GM23338 (cell line): ENCODE measurements around the gene LAYN. TPM values are rescaled to one million over a fixed set of nuclear protein-coding genes. Genes with fewer than 3 reads are reported as not detected.

Source experiments
- ATAC-seq: fragments of 200-7000 bp; cut with Tn5 transposase; 3 replicates; pipeline ENCODE4 v1.9.1; 2020
- DNase-seq: peaks from one replicate; pipeline ENCODE4 v3.0.0-alpha.2; 2015; ENCODE audit warnings: low spot score
- H2AFZ ChIP-seq: fragments of 200-600 bp; sonication (generic); 2 replicates; pipeline ENCODE4 v1.8.0; 2016; ENCODE audit warnings: antibody characterized with exemption, mild to moderate bottlenecking, moderate library complexity
- H3F3A ChIP-seq: fragments of 200-600 bp; sonication (generic); replicated peaks from 2 replicates; pipeline ENCODE4 v1.8.0; 2017; ENCODE audit warnings: antibody characterized with exemption, mixed run types, low read depth
- H3K27ac ChIP-seq: fragments of 200-600 bp; sonication (generic); 2 replicates; pipeline ENCODE4 v1.6.1; 2016; ENCODE audit warnings: low read depth
- H3K27me3 ChIP-seq: fragments of 200-600 bp; sonication (generic); 2 replicates; pipeline ENCODE4 v1.8.0; 2016; ENCODE audit warnings: mild to moderate bottlenecking, mixed run types, moderate library complexity; ENCODE audit not compliant: insufficient read depth
- H3K36me3 ChIP-seq: fragments of 200-600 bp; sonication (generic); 2 replicates; pipeline ENCODE4 v1.8.0; 2016; ENCODE audit warnings: mild to moderate bottlenecking; ENCODE audit not compliant: insufficient read depth
- H3K4me1 ChIP-seq: fragments of 200-600 bp; sonication (generic); 2 replicates; pipeline ENCODE4 v1.8.0; 2016; ENCODE audit warnings: mild to moderate bottlenecking, moderate library complexity; ENCODE audit not compliant: insufficient read depth
- H3K4me2 ChIP-seq: fragments of 200-600 bp; sonication (generic); 2 replicates; pipeline ENCODE4 v1.7.1; 2017; ENCODE audit warnings: mixed run types
- H3K4me3 ChIP-seq: fragments of 200-600 bp; sonication (generic); 2 replicates; pipeline ENCODE4 v1.6.1; 2016; ENCODE audit warnings: mixed run types
- H3K79me2 ChIP-seq: fragments of 200-600 bp; sonication (generic); replicated peaks from 2 replicates; pipeline ENCODE4 v1.8.0; 2017; ENCODE audit warnings: mild to moderate bottlenecking; ENCODE audit not compliant: insufficient read depth
- H3K9me2 ChIP-seq: fragments of 200-600 bp; sonication (generic); 2 replicates; pipeline ENCODE4 v1.8.0; 2017; ENCODE audit not compliant: insufficient read depth
- H4K20me1 ChIP-seq: fragments of 200-600 bp; sonication (generic); replicated peaks from 2 replicates; pipeline ENCODE4 v1.8.0; 2017; ENCODE audit warnings: mild to moderate bottlenecking; ENCODE audit not compliant: insufficient read depth
- H3K27ac Mint-ChIP-seq: 2 replicates; pipeline ENCODE4 v1.8.0; 2020; ENCODE audit warnings: inconsistent platforms, mild to moderate bottlenecking, moderate library complexity, mixed read lengths
- H3K27me3 Mint-ChIP-seq: 3 replicates; pipeline ENCODE4 v1.8.0; 2022; ENCODE audit warnings: low read depth, mild to moderate bottlenecking, moderate library complexity, mixed read lengths, inconsistent platforms; ENCODE audit not compliant: insufficient read depth, poor library complexity
- H3K36me3 Mint-ChIP-seq: 3 replicates; pipeline ENCODE4 v1.8.0; 2021; ENCODE audit warnings: low read depth, mild to moderate bottlenecking, inconsistent platforms, moderate library complexity, mixed read lengths
- H3K4me1 Mint-ChIP-seq: 3 replicates; pipeline ENCODE4 v1.8.0; 2020; ENCODE audit warnings: mild to moderate bottlenecking, inconsistent platforms, mixed read lengths
- H3K4me3 Mint-ChIP-seq: 3 replicates; pipeline ENCODE4 v1.8.0; 2021; ENCODE audit warnings: moderate library complexity, mild to moderate bottlenecking, inconsistent platforms, mixed read lengths
- H3K9me3 Mint-ChIP-seq: 3 replicates; pipeline ENCODE4 v1.8.0; 2020; ENCODE audit warnings: moderate library complexity, mild to moderate bottlenecking, inconsistent platforms, mixed read lengths
- CREB1 ChIP-seq: fragments of 250-450 bp; sonication (Bioruptor Pico); IDR thresholded peaks from 2 replicates; pipeline ENCODE4 v1.5.0; 2020; ENCODE audit warnings: low read depth, mild to moderate bottlenecking, moderate library complexity
- EZH2 ChIP-seq: fragments of 200-600 bp; sonication (generic); IDR thresholded peaks from one replicate; pipeline ENCODE4 v1.8.0; 2017; ENCODE audit warnings: antibody characterized with exemption, mild to moderate bottlenecking, low read depth; ENCODE audit not compliant: unreplicated experiment
- EZH2phosphoT487 ChIP-seq: fragments of 200-600 bp; sonication (generic); IDR thresholded peaks from one replicate; pipeline ENCODE4 v1.8.1; 2018; ENCODE audit warnings: antibody characterized with exemption; ENCODE audit not compliant: unreplicated experiment
- JUNB ChIP-seq: IDR thresholded peaks from one replicate; pipeline ENCODE4 v1.6.1; 2016; ENCODE audit warnings: antibody characterized with exemption; ENCODE audit not compliant: unreplicated experiment
- NANOG ChIP-seq: IDR thresholded peaks from 2 replicates; pipeline ENCODE4 v1.6.1; 2016; ENCODE audit warnings: antibody characterized with exemption, borderline replicate concordance
- POLR2AphosphoS5 ChIP-seq: IDR thresholded peaks from 2 replicates; pipeline ENCODE4 v1.6.1; 2016; ENCODE audit warnings: antibody characterized with exemption, low read depth
- STAT1 ChIP-seq: IDR thresholded peaks from one replicate; pipeline ENCODE4 v1.6.1; 2016; ENCODE audit warnings: antibody characterized with exemption; ENCODE audit not compliant: unreplicated experiment
- ZNF114 ChIP-seq: fragments of 250-450 bp; sonication (Bioruptor Pico); IDR thresholded peaks from 2 replicates; pipeline ENCODE4 v1.5.0; 2020; ENCODE audit warnings: mild to moderate bottlenecking, moderate library complexity
- ZNF331 ChIP-seq: fragments of 250-450 bp; sonication (Bioruptor Pico); IDR thresholded peaks from 2 replicates; pipeline ENCODE4 v1.5.0; 2020; ENCODE audit warnings: low read depth, mild to moderate bottlenecking, moderate library complexity
- polyA plus RNA-seq: library from polyadenylated mRNA; unstranded; fragments of >200 nt; fragmentation: Nextera tagmentation; extraction: Ambion mirVana; gene quantifications from 2 replicates; pipeline ENCODE4 v1.2.1, GENCODE V29; 2016
- total RNA-seq: library from RNA; depleted of rRNA; stranded (reverse); fragments of >200 nt; shearing (Covaris generic); gene quantifications from 2 replicates; pipeline ENCODE4 v1.2.3, GENCODE V29; 2014
- TF ChIP-seq, protein P1 (sequence below): fragments of 250-450 bp; sonication (Bioruptor Pico); IDR thresholded peaks from 2 replicates; pipeline ENCODE4 v1.5.0; 2020; ENCODE audit warnings: mild to moderate bottlenecking, moderate library complexity

The LAYN gene
- total and polyA plus RNA-seq, 2 experiments from 2014 or later: 6.8 to 7.9 TPM

- TF ChIP-seq, protein P1, sequence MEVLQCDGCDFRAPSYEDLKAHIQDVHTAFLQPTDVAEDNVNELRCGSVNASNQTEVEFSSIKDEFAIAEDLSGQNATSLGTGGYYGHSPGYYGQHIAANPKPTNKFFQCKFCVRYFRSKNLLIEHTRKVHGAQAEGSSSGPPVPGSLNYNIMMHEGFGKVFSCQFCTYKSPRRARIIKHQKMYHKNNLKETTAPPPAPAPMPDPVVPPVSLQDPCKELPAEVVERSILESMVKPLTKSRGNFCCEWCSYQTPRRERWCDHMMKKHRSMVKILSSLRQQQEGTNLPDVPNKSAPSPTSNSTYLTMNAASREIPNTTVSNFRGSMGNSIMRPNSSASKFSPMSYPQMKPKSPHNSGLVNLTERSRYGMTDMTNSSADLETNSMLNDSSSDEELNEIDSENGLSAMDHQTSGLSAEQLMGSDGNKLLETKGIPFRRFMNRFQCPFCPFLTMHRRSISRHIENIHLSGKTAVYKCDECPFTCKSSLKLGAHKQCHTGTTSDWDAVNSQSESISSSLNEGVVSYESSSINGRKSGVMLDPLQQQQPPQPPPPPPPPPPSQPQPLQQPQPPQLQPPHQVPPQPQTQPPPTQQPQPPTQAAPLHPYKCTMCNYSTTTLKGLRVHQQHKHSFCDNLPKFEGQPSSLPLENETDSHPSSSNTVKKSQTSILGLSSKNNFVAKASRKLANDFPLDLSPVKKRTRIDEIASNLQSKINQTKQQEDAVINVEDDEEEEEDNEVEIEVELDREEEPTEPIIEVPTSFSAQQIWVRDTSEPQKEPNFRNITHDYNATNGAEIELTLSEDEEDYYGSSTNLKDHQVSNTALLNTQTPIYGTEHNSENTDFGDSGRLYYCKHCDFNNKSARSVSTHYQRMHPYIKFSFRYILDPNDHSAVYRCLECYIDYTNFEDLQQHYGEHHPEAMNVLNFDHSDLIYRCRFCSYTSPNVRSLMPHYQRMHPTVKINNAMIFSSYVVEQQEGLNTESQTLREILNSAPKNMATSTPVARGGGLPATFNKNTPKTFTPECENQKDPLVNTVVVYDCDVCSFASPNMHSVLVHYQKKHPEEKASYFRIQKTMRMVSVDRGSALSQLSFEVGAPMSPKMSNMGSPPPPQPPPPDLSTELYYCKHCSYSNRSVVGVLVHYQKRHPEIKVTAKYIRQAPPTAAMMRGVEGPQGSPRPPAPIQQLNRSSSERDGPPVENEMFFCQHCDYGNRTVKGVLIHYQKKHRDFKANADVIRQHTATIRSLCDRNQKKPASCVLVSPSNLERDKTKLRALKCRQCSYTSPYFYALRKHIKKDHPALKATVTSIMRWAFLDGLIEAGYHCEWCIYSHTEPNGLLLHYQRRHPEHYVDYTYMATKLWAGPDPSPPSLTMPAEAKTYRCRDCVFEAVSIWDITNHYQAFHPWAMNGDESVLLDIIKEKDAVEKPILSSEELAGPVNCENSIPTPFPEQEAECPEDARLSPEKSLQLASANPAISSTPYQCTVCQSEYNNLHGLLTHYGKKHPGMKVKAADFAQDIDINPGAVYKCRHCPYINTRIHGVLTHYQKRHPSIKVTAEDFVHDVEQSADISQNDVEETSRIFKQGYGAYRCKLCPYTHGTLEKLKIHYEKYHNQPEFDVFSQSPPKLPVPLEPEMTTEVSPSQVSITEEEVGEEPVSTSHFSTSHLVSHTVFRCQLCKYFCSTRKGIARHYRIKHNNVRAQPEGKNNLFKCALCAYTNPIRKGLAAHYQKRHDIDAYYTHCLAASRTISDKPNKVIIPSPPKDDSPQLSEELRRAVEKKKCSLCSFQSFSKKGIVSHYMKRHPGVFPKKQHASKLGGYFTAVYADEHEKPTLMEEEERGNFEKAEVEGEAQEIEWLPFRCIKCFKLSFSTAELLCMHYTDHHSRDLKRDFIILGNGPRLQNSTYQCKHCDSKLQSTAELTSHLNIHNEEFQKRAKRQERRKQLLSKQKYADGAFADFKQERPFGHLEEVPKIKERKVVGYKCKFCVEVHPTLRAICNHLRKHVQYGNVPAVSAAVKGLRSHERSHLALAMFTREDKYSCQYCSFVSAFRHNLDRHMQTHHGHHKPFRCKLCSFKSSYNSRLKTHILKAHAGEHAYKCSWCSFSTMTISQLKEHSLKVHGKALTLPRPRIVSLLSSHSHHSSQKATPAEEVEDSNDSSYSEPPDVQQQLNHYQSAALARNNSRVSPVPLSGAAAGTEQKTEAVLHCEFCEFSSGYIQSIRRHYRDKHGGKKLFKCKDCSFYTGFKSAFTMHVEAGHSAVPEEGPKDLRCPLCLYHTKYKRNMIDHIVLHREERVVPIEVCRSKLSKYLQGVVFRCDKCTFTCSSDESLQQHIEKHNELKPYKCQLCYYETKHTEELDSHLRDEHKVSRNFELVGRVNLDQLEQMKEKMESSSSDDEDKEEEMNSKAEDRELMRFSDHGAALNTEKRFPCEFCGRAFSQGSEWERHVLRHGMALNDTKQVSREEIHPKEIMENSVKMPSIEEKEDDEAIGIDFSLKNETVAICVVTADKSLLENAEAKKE (CRISPR knock-in tag): no peak
- TF ChIP-seq ZNF114 (CRISPR knock-in tag) (no peak), ZNF331 (CRISPR knock-in tag) (no peak), NANOG (no peak), EZH2 (no peak), JUNB (no peak)
These were observed 46.5 kb upstream of the LAYN start (continued) for GRCh38 chr11:111494040-111494439.

- H3K4me3 ChIP-seq: no peak overlapping the region
- H3K27me3 ChIP-seq: no peaks in the 10 kb centered on the region
- DNase-seq: no peak
- H3K79me2 ChIP-seq: no peaks in the 10 kb centered on the region
- Mint-ChIP-seq H3K4me3 (no peak overlapping the region), H3K36me3 (no peaks in the 10 kb centered on the region), H3K27ac (no peak overlapping the region), H3K27me3 (peaks cover 2% of the 10 kb centered on the region), H3K4me1 (peaks cover 7% of the 10 kb centered on the region; the same call in 2 of the 3 replicates), H3K9me3 (no peaks in the 10 kb centered on the region)
- H3K36me3 ChIP-seq: no peaks in the 10 kb centered on the region
- ATAC-seq: no peak
- H3K9me2 ChIP-seq: no peaks in the 10 kb centered on the region
- no peak overlapping the region for H3K4me2 ChIP-seq
- H3F3A ChIP-seq: no peaks in the 10 kb centered on the region
- H3K27ac ChIP-seq: no peak overlapping the region
- no peaks in the 10 kb centered on the region for H4K20me1 ChIP-seq
- no peak overlapping the region for H2AFZ ChIP-seq
- H3K4me1 ChIP-seq: no peaks in the 10 kb centered on the region
- no peak for TF ChIP-seq POLR2AphosphoS5
- TF ChIP-seq, protein P1 (CRISPR knock-in tag): no peak
- TF ChIP-seq CREB1 (CRISPR knock-in tag): no peak
- no peak for TF ChIP-seq ZNF331 (CRISPR knock-in tag)
- TF ChIP-seq JUNB: no peak
- no peak for TF ChIP-seq STAT1
- no peak for TF ChIP-seq ZNF114 (CRISPR knock-in tag)
- no peak for TF ChIP-seq EZH2
- no peak for TF ChIP-seq EZH2phosphoT487
These were observed 41.0 kb upstream of the LAYN start for GRCh38 chr11:111499483-111499882.
